ENCODE measurements around the gene RRAGC.

Gene RRAGC

GRCh38 chr1:38859561-38860453 is at the start of gene RRAGC:
Gene RRAGC (minus strand): TSS chr1:38859772. CDS start chr1:38859646, 126 bp downstream.
- DNase-seq: peak; percentile 97 to 98

GRCh38 chr1:38908821-38909220 is 49.2 kb upstream of the RRAGC start:
- DNase-seq: no peak

GRCh38 chr1:38905985-38906384 is 46.4 kb upstream of the RRAGC start:
- DNase-seq: no peak

- no peak for DNase-seq
Observed at GRCh38 chr1:38899560-38899959, 40.0 kb upstream of the RRAGC start.

GRCh38 chr1:38898653-38899230 is 39.2 kb upstream of the RRAGC start:
- no peak for DNase-seq

GRCh38 chr1:38896169-38896568 is 36.6 kb upstream of the RRAGC start:
- DNase-seq: no peak

GRCh38 chr1:38892976-38893375 is 33.4 kb upstream of the RRAGC start:
- DNase-seq: no peak

- no peak for DNase-seq
Observed at GRCh38 chr1:38891753-38892152, 32.2 kb upstream of the RRAGC start.

GRCh38 chr1:38889589-38889988 is 30.0 kb upstream of the RRAGC start:
- no peak for DNase-seq

GRCh38 chr1:38888423-38889333 is 29.1 kb upstream of the RRAGC start:
- DNase-seq: no peak

GRCh38 chr1:38885092-38885491 is 25.5 kb upstream of the RRAGC start:
- DNase-seq: no peak

- no peak for DNase-seq
Observed at GRCh38 chr1:38881487-38881886, 21.9 kb upstream of the RRAGC start, which contains the start of gene GJA9. Gene GJA9 (minus strand): TSS chr1:38881587. CDS start chr1:38876098, 5,489 bp downstream.

- no peak for DNase-seq
Observed at GRCh38 chr1:38875811-38876210, 16.2 kb upstream of the RRAGC start.

GRCh38 chr1:38873027-38873969 is 13.7 kb upstream of the RRAGC start, which contains the start of gene MYCBP:
Gene MYCBP (minus strand): TSS chr1:38873348. CDS start chr1:38873305, 43 bp downstream.
- DNase-seq: peak; percentile 89 to 94

- peak in 1 of 2 donors; percentile 33 for DNase-seq
Observed at GRCh38 chr1:38872401-38873026, 12.9 kb upstream of the RRAGC start.

- no peak for DNase-seq
Observed at GRCh38 chr1:38870996-38871395, 11.4 kb upstream of the RRAGC start.

- no peak for DNase-seq
Observed at GRCh38 chr1:38867208-38867607, 7.6 kb upstream of the RRAGC start.

- DNase-seq: no peak
Observed at GRCh38 chr1:38865112-38865715, 5.6 kb upstream of the RRAGC start.

GRCh38 chr1:38860454-38860795 is 853 bp upstream of the RRAGC start:
- no peak for DNase-seq

- DNase-seq: peak; percentile 67 to 83
Observed at GRCh38 chr1:38858833-38859560, 575 bp downstream of the RRAGC start.

Data from inflammatory macrophage treated with lipopolysaccharide for 1 hour (primary cell).